ENCODE data around the gene ARHGAP10.

ARHGAP10 gene

DNA sequence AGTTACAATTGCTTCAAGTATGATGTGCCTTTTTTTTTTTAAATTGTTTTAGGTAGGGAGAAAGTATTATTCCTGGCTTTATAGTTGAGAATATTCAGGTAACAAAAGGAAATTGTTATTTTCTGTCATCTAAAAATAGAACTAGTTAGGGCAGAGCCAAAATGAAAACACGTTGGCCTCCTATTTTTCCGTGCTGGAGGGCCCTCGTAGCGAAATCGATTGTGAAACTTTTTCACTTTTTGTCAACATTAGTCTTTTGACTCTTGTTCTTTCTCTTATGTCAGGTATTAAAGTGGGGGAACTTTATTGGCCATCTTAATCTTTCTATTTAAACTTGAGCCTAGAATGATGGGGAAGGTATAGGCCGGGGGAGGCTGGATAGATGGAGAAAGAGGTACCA, 104.9 kb downstream of the ARHGAP10 start:
- H3K9me3 ChIP-seq (ENCODE audit: control insufficient read depth, insufficient read depth, low read length): no peaks in the 10 kb centered on the region
- H3K27me3 ChIP-seq (ENCODE audit: control insufficient read depth, insufficient read depth, low read length): no peaks in the 10 kb centered on the region
- H3K36me3 ChIP-seq (ENCODE audit: control insufficient read depth, insufficient read depth, low read length): no peaks in the 10 kb centered on the region
- no peak overlapping the region for H3K4me3 ChIP-seq (ENCODE audit: low read depth, low read length)
- peaks cover 7% of the 10 kb centered on the region for H3K4me1 ChIP-seq (ENCODE audit: control insufficient read depth, insufficient read depth, low read length)
- H3K9ac ChIP-seq (ENCODE audit: low read depth, low read length): no peak overlapping the region

GRCh38 chr4:147837435-147837834, 105.5 kb downstream of the ARHGAP10 start:
- Histone ChIP-seq H3K9me3 (ENCODE audit: control insufficient read depth, insufficient read depth, low read length) (no peaks in the 10 kb centered on the region), H3K36me3 (ENCODE audit: control insufficient read depth, insufficient read depth, low read length) (no peaks in the 10 kb centered on the region), H3K27me3 (ENCODE audit: control insufficient read depth, insufficient read depth, low read length) (no peaks in the 10 kb centered on the region), H3K4me1 (ENCODE audit: control insufficient read depth, insufficient read depth, low read length) (peaks cover 7% of the 10 kb centered on the region), H3K4me3 (ENCODE audit: low read depth, low read length) (no peak overlapping the region), H3K9ac (ENCODE audit: low read depth, low read length) (no peak overlapping the region)

- Histone ChIP-seq H3K4me1 (ENCODE audit: control insufficient read depth, insufficient read depth, low read length) (peaks cover 7% of the 10 kb centered on the region), H3K9ac (ENCODE audit: low read depth, low read length) (no peak overlapping the region), H3K4me3 (ENCODE audit: low read depth, low read length) (no peak overlapping the region), H3K27me3 (ENCODE audit: control insufficient read depth, insufficient read depth, low read length) (no peaks in the 10 kb centered on the region), H3K36me3 (ENCODE audit: control insufficient read depth, insufficient read depth, low read length) (no peaks in the 10 kb centered on the region), H3K9me3 (ENCODE audit: control insufficient read depth, insufficient read depth, low read length) (no peaks in the 10 kb centered on the region)
Measured at GRCh38 chr4:147837854-147838253, 106.0 kb downstream of the ARHGAP10 start.

DNA sequence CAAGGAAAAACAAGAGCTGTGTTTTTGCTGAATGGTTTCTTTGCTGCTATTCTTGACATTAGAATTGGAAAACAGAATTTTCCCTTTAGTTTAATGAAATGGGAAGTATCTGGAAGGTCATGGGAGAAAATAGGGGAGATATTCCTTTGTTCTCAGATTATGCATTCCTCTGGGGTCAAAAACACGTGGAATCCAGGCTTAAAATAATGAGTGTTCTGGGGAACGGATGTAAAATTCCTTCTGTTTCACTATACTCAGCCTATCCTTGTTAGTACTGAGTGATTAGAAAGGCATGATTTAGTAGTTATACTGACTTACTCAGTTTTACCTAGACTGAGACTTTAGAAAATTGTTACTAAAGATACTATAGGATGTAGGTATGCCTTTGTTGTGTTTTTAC, 107.3 kb downstream of the ARHGAP10 start:
- Histone ChIP-seq H3K36me3 (ENCODE audit: control insufficient read depth, insufficient read depth, low read length) (no peaks in the 10 kb centered on the region), H3K9ac (ENCODE audit: low read depth, low read length) (no peak overlapping the region), H3K4me1 (ENCODE audit: control insufficient read depth, insufficient read depth, low read length) (peaks cover 7% of the 10 kb centered on the region), H3K4me3 (ENCODE audit: low read depth, low read length) (no peak overlapping the region), H3K9me3 (ENCODE audit: control insufficient read depth, insufficient read depth, low read length) (no peaks in the 10 kb centered on the region), H3K27me3 (ENCODE audit: control insufficient read depth, insufficient read depth, low read length) (no peaks in the 10 kb centered on the region)

- no peak overlapping the region for H3K4me3 ChIP-seq (ENCODE audit: low read depth, low read length)
- H3K36me3 ChIP-seq (ENCODE audit: control insufficient read depth, insufficient read depth, low read length): no peaks in the 10 kb centered on the region
- no peaks in the 10 kb centered on the region for H3K9me3 ChIP-seq (ENCODE audit: control insufficient read depth, insufficient read depth, low read length)
- no peaks in the 10 kb centered on the region for H3K27me3 ChIP-seq (ENCODE audit: control insufficient read depth, insufficient read depth, low read length)
- H3K4me1 ChIP-seq (ENCODE audit: control insufficient read depth, insufficient read depth, low read length): peaks cover 7% of the 10 kb centered on the region
- H3K9ac ChIP-seq (ENCODE audit: low read depth, low read length): no peak overlapping the region
Measured at GRCh38 chr4:147839663-147840062, 107.8 kb downstream of the ARHGAP10 start.

DNA sequence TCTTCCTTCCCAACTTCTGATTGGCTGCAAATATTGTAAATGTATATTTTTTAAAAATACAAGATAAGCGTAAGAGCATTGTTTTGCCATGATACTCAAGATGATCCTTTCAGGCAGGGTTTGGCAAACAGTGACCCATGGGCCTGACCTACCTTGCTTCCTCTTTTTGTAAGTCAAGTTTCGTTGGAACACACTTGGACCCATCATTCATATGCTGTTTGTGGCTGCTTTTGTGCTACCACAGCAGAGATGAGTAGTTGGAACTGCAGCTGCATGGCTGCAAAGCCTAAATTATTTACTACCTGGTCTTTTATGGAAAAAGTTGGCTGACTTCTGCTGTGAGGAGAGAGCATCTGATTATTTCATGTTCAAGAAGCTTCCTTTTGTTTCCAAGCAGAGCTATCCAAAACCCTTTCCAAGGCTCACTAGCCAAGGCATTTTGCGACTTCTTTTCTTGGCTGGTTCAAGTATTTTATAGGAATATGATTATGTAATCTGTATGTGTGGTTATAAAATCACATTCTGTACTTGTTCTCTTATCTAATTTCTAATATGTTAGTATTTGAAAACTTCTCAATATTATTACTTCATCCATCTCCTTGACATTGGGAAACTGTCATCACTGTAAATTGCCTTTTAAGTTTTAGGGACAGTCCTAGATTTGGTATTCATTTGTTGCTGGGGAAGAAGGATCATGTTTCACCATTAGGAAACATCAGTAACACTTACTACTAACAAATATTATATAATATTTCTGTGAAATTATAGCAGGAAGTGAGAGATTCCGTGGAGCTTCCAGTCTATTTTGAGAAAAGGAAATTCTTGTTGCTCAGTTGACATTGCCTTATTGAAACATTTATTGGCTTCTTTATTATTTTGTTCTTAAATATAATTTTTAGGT, 109.2 kb downstream of the ARHGAP10 start:
- H3K9me3 ChIP-seq (ENCODE audit: control insufficient read depth, insufficient read depth, low read length): no peaks in the 10 kb centered on the region
- H3K36me3 ChIP-seq (ENCODE audit: control insufficient read depth, insufficient read depth, low read length): no peaks in the 10 kb centered on the region
- no peak overlapping the region for H3K9ac ChIP-seq (ENCODE audit: low read depth, low read length)
- H3K4me3 ChIP-seq (ENCODE audit: low read depth, low read length): no peak overlapping the region
- H3K27me3 ChIP-seq (ENCODE audit: control insufficient read depth, insufficient read depth, low read length): no peaks in the 10 kb centered on the region
- peaks cover 3% of the 10 kb centered on the region for H3K4me1 ChIP-seq (ENCODE audit: control insufficient read depth, insufficient read depth, low read length)

DNA sequence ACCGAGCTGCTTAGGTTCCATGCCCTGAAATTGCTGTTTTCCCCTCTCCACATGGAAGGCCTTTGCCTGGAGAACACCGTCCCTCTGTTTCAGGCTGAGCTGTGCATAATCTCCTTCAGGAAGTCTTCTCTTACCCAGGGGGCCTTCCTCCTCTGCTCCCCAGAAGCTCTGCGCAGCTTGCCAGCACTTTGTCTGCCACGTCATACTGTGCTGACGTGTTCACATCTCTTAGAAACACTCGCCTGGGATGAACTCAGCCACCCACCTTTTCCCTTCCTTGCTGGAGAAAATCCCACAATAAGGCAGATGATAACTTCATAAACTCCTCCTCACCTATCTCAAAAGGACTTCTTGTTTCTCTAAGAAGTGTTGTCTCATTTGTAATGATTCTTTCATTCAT, 110.7 kb downstream of the ARHGAP10 start:
- Histone ChIP-seq H3K9me3 (ENCODE audit: control insufficient read depth, insufficient read depth, low read length) (no peaks in the 10 kb centered on the region), H3K9ac (ENCODE audit: low read depth, low read length) (no peak overlapping the region), H3K4me1 (ENCODE audit: control insufficient read depth, insufficient read depth, low read length) (peaks cover 2% of the 10 kb centered on the region), H3K36me3 (ENCODE audit: control insufficient read depth, insufficient read depth, low read length) (no peaks in the 10 kb centered on the region), H3K27me3 (ENCODE audit: control insufficient read depth, insufficient read depth, low read length) (no peaks in the 10 kb centered on the region), H3K4me3 (ENCODE audit: low read depth, low read length) (no peak overlapping the region)

DNA sequence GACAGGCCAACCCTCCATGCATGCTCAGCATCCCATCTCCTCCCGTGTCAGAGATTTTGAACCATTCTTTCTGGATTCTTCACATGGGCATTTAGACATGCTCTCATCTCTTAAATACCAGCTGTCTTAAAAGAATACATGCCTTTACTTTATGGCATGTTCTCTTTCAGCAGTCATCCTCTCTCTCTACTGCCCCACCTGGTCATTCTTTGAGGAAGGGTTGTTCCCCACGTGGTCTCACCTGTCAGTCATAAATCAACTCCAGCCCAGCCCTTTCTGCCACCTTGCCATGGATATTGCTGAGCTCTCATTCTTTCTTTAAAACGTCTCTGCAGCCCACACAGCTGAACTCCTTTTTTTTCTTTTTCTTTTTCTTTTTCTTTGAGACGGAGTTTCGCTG, 111.3 kb downstream of the ARHGAP10 start:
- peaks cover 7% of the 10 kb centered on the region for H3K4me1 ChIP-seq (ENCODE audit: control insufficient read depth, insufficient read depth, low read length)
- no peaks in the 10 kb centered on the region for H3K36me3 ChIP-seq (ENCODE audit: control insufficient read depth, insufficient read depth, low read length)

DNA sequence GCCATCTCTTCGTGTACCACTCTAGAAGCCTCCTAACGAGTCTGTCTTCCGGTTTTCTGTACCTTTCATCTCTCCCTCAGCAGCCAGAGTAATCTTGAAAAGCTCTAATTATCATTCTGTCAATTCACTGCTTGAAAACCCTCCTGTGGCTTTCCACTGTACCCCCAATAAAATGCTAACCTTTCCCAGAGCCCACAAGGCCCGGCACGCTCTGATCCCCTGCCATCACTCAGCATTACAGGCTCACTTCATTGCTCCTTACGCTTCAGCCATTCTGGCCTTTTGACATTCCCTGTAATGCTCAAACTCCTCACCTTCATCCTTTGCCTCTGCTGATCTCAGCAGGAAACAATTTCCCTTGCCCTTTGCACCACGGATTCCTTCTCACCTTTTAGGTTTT, 112.9 kb downstream of the ARHGAP10 start:
- Histone ChIP-seq H3K9me3 (ENCODE audit: control insufficient read depth, insufficient read depth, low read length) (no peaks in the 10 kb centered on the region), H3K4me1 (ENCODE audit: control insufficient read depth, insufficient read depth, low read length) (peaks cover 9% of the 10 kb centered on the region), H3K36me3 (ENCODE audit: control insufficient read depth, insufficient read depth, low read length) (no peaks in the 10 kb centered on the region), H3K27me3 (ENCODE audit: control insufficient read depth, insufficient read depth, low read length) (no peaks in the 10 kb centered on the region), H3K9ac (ENCODE audit: low read depth, low read length) (no peak overlapping the region), H3K4me3 (ENCODE audit: low read depth, low read length) (no peak overlapping the region)

More for the DNA sequence above, 111.3 kb downstream of the ARHGAP10 start:
- no peaks in the 10 kb centered on the region for H3K27me3 ChIP-seq (ENCODE audit: control insufficient read depth, insufficient read depth, low read length)
- no peaks in the 10 kb centered on the region for H3K9me3 ChIP-seq (ENCODE audit: control insufficient read depth, insufficient read depth, low read length)
- no peak overlapping the region for H3K4me3 ChIP-seq (ENCODE audit: low read depth, low read length)
- no peak overlapping the region for H3K9ac ChIP-seq (ENCODE audit: low read depth, low read length)

GRCh38 chr4:147846318-147847155, 114.6 kb downstream of the ARHGAP10 start:
- Histone ChIP-seq H3K9me3 (ENCODE audit: control insufficient read depth, insufficient read depth, low read length) (no peaks in the 10 kb centered on the region), H3K9ac (ENCODE audit: low read depth, low read length) (no peak overlapping the region), H3K36me3 (ENCODE audit: control insufficient read depth, insufficient read depth, low read length) (no peaks in the 10 kb centered on the region), H3K27me3 (ENCODE audit: control insufficient read depth, insufficient read depth, low read length) (no peaks in the 10 kb centered on the region), H3K4me1 (ENCODE audit: control insufficient read depth, insufficient read depth, low read length) (peaks cover 9% of the 10 kb centered on the region), H3K4me3 (ENCODE audit: low read depth, low read length) (no peak overlapping the region)

DNA sequence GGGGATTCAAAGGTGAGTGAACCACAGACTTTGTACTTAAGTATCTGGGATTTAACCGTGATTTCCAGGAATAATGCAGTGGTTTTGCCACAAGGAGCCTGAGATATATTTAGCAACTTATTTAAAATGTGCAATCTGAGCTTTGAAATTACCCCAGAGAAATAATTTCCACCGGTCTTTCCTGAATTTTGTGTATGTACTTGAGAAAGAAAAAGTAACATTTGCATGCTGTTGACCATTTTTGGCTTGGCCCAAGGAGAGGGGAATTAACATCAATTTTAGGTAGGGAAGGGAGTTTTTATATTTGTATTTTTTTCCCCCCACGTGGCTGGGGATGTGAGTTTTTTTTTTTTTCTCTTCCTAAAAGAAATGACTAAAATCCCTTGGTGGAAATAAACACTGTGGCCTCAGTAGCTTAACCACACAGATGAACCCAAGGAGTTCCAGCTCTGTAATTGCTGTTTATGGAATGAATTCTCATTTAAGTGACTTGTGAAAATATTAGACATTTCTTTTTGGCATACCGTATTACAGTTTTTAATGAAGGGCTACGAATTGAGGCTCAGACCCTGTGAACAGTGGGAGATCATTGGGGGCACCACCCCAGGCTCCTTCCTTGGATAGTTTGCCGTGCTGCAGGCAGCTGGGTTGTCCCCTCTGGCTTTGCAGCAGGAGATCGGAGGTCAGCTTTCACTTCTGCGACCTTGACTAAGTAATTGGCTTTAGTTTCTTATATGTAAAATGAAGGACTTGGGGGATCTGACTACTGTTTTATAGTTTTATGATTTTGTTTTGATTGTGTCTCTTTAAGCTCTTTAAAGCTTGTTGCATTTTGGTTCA, 116.1 kb downstream of the ARHGAP10 start:
- H3K9ac ChIP-seq (ENCODE audit: low read depth, low read length): no peak overlapping the region
- H3K27me3 ChIP-seq (ENCODE audit: control insufficient read depth, insufficient read depth, low read length): no peaks in the 10 kb centered on the region
- no peaks in the 10 kb centered on the region for H3K9me3 ChIP-seq (ENCODE audit: control insufficient read depth, insufficient read depth, low read length)
- peaks cover 9% of the 10 kb centered on the region for H3K4me1 ChIP-seq (ENCODE audit: control insufficient read depth, insufficient read depth, low read length)
- no peaks in the 10 kb centered on the region for H3K36me3 ChIP-seq (ENCODE audit: control insufficient read depth, insufficient read depth, low read length)
- no peak overlapping the region for H3K4me3 ChIP-seq (ENCODE audit: low read depth, low read length)
